Activated T-cell treated with anti-CD3 and anti-CD28 coated beads, Interleukin-2, amount 50 U/mL, for 72 hours (primary cell): ENCODE measurements around the gene PSORS1C2. TPM values are rescaled to one million over a fixed set of nuclear protein-coding genes. Genes with fewer than 3 reads are reported as not detected.
"Not testable (repeated sequence)": the region's sequence is repeated elsewhere in the genome, so short reads cannot be mapped to it uniquely, and the experiment has no call there.

Source experiments
- ATAC-seq, 2 donors: fragments of 150-1000 bp; cut with Tn5 transposase; replicated peaks in 1 of 2; 2 replicates each; pipeline ENCODE4 v1.10.0; 2021; ENCODE audit warnings: moderate library complexity in 2 of 2, mild to moderate bottlenecking in 1 of 2
- DNase-seq, 2 donors: peaks; one replicate each; pipeline ENCODE4 v3.0.0; 2021 to 2022; ENCODE audit warnings: mixed read lengths in 1 of 2
- H3K27ac Mint-ChIP-seq: one replicate; pipeline ENCODE4 v1.8.0; 2022; ENCODE audit warnings: mild to moderate bottlenecking, moderate library complexity, mixed read lengths
- H3K27me3 Mint-ChIP-seq: one replicate; pipeline ENCODE4 v1.8.0; 2022; ENCODE audit warnings: low read depth, mixed read lengths
- H3K36me3 Mint-ChIP-seq, 2 donors: one replicate each; pipeline ENCODE4 v1.8.0; 2022; ENCODE audit warnings: mixed read lengths in 2 of 2, mild to moderate bottlenecking in 1 of 2; ENCODE audit not compliant: insufficient read depth in 2 of 2
- H3K4me1 Mint-ChIP-seq: one replicate; pipeline ENCODE4 v1.8.0; 2022; ENCODE audit warnings: low read depth, mixed read lengths
- H3K4me3 Mint-ChIP-seq, 2 donors: one replicate each; pipeline ENCODE4 v1.8.0; 2022; ENCODE audit warnings: mild to moderate bottlenecking in 2 of 2, mixed read lengths in 2 of 2, moderate library complexity in 2 of 2
- H3K9me3 Mint-ChIP-seq, 2 donors: one replicate each; pipeline ENCODE4 v1.8.0; 2022; ENCODE audit warnings: mixed read lengths in 2 of 2
- total RNA-seq, 2 donors: library from RNA; stranded (reverse); gene quantifications; one replicate each; pipeline ENCODE4 v1.2.3, GENCODE V29; 2022

Gene PSORS1C2
- total RNA-seq, 2 donors from 2014 or later = not detected

DNA sequence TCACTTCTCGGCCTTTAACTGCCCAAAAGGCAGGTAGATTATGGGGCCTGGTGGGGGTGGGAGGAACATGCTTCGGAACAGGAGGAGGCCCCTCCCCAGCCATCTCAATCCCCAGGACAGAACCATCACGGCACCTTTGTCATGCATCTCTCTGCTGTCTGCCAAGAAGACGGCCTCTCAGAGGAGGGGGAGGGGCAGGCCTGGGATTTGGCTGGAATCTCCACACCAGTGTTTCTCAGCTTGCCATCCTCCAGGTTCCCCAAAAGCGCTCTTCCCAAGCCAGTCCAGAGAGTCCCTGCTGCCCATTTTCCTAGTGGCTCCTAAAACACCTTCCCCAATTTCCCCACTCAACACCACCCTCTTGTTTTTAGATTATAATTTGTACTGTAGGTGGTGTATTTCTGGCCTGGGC, 34.1 kb upstream of the PSORS1C2 start:
- Mint-ChIP-seq H3K27me3 (no peaks in the 10 kb centered on the region), H3K9me3 (no peaks in the 10 kb centered on the region), H3K27ac (peak overlapping the region; percentile 23), H3K4me3 (no peak overlapping the region), H3K4me1 (peaks cover 5% of the 10 kb centered on the region), H3K36me3 (peaks cover 0 to 2% of the 10 kb centered on the region in 2 donors)
- ATAC-seq (no peak), DNase-seq (no peak)

DNA sequence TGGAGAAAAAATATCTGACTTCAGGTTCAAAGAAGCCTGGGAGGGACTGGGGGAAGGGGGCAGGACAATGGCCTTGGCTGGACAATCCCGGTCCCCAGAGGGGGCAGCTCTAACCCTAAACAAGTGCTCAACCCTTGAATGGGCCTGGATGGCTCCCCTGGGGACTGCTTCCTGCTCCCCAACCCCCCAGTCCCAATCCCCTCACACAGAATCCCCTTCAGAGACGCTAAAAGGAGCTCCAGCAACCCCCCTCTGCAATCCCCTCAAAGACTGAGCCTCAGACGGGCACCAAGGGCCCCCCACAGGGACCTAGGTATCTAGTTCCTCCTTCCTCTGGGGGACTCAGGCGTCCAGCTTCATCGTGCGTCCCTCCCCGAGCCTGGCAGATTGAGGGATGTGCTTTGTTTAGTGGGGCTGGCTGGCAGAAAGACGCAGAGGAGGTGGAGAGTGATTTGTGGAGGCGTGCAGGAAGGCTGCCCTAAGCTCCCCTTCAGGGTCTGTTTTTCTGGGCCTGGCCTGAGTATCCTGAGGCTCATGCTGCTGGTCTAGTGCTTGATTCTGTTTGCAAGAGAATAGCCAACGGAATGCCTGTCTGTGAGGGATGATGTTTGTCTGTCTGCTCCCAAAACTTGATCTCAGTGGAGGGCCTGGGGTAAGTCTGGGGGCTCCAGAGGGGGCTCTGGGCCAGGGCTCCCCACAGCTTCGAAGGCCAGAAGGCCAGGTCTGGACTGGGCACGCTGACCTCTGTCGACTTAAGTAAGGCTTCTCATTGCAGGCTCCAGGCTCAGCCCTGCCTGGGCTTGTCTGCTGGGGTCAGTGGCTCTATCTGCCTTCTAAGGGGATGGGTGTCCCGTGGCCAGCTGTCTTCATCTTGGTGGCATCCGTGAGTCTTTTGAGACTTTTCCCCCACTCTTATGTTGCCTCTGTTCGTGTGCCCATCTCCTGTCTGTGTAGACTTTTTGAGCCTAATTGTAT, 33.4 kb upstream of the PSORS1C2 start:
- H3K36me3 Mint-ChIP-seq = peaks cover 0 to 2% of the 10 kb centered on the region in 2 donors
- peaks cover 5% of the 10 kb centered on the region for H3K4me1 Mint-ChIP-seq
- DNase-seq (no peak), ATAC-seq (no peak)
- H3K27ac Mint-ChIP-seq = no peak overlapping the region
- H3K27me3 Mint-ChIP-seq = no peaks in the 10 kb centered on the region
- H3K4me3 Mint-ChIP-seq = no peak overlapping the region
- H3K9me3 Mint-ChIP-seq = no peaks in the 10 kb centered on the region

DNA sequence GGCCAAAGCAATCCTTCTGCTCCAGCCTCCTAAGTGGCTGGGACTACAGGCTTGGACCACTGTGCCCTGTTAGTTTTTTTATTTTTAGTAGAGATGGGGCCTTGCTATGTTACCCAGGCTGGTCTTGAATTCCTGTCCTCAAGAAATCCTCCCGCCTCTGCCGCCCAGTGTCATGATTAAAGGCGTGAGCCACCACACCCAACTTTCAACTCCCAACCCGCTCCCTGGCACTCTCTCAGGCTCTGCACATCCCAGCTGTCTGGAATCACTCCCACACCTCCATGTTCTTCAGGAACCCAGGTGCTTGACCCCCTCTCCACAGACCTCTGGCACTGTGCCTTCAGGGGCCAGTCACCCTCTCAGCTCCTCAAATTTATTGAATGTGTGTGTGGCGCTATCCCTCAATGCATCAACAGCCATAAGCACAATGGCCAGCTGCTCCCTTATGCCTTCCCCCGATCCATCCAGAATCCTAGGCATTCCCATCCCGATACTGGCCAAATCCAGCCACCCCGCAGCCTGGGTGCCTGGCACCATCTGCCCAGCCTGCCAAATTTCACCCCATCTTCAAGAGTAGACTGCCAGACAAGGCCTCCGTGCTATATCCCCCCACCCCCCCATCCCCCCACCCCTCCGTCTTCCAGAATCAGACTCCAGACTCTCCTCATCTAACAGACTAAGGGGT, 32.3 kb upstream of the PSORS1C2 start:
- no peaks in the 10 kb centered on the region for H3K9me3 Mint-ChIP-seq
- no peaks in the 10 kb centered on the region for H3K27me3 Mint-ChIP-seq
- no peak overlapping the region for H3K4me3 Mint-ChIP-seq
- ATAC-seq (no peak), DNase-seq (no peak)
- H3K36me3 Mint-ChIP-seq = peaks cover 0 to 2% of the 10 kb centered on the region in 2 donors
- peaks cover 5% of the 10 kb centered on the region for H3K4me1 Mint-ChIP-seq
- H3K27ac Mint-ChIP-seq = no peak overlapping the region

DNA sequence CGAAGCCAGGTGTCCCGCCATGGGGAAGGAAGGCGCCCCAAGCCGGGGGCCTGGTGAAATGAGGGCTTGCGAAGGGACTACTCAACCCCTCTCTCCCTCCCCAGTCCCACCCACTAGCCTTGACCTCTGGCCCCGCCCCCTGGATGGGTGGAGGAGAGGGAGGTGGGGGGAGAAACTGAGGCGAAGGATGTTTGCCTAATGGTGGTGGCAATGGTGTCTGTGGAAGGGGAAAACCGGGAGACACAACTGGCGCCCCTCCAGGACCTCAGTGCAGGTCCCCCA, 31.7 kb upstream of the PSORS1C2 start, which contains the start of gene POU5F1:
TSS of gene POU5F1 (minus strand) at position 83 of the 282 bp plus-strand sequence. CDS start at position 21, 62 bp downstream.
- H3K4me1 Mint-ChIP-seq = no peaks in the 10 kb centered on the region
- H3K36me3 Mint-ChIP-seq = peaks cover 0 to 2% of the 10 kb centered on the region in 2 donors
- H3K27me3 Mint-ChIP-seq = no peaks in the 10 kb centered on the region
- ATAC-seq (no peak), DNase-seq (no peak)
- no peak within 1 kb of the TSS for H3K27ac Mint-ChIP-seq
- no peaks in the 10 kb centered on the region for H3K9me3 Mint-ChIP-seq
- no peak within 1 kb of the TSS for H3K4me3 Mint-ChIP-seq

DNA sequence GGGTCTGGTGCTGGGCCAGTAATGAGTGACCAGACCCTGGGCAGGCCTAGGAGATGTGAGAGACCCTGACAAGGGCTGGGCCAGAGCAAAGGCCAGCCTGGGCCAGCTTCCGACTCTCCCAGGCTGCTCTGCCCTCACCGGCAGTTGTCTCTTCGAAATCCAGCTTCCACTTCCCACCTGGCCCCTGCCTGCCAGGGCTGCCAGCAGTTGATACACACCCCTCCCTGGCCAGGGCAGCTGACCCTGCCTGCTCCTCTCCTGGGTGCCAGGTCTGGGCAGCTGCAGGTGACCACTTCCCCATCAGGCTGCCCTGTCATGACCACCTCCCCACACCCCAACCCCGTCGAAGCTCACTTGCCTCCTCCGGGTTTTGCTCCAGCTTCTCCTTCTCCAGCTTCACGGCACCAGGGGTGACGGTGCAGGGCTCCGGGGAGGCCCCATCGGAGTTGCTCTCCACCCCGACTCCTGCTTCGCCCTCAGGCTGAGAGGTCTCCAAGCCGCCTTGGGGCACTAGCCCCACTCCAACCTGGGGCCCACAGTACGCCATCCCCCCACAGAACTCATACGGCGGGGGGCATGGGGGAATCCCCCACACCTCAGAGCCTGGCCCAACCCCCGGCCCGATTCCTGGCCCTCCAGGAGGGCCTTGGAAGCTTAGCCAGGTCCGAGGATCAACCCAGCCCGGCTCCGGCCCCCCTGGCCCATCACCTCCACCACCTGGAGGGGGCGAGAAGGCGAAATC, 31.2 kb upstream of the PSORS1C2 start:
- not testable (repeated sequence) for H3K4me1 Mint-ChIP-seq, H3K27me3 Mint-ChIP-seq, ATAC-seq, H3K27ac Mint-ChIP-seq, H3K36me3 Mint-ChIP-seq, H3K4me3 Mint-ChIP-seq, H3K9me3 Mint-ChIP-seq, DNase-seq

DNA sequence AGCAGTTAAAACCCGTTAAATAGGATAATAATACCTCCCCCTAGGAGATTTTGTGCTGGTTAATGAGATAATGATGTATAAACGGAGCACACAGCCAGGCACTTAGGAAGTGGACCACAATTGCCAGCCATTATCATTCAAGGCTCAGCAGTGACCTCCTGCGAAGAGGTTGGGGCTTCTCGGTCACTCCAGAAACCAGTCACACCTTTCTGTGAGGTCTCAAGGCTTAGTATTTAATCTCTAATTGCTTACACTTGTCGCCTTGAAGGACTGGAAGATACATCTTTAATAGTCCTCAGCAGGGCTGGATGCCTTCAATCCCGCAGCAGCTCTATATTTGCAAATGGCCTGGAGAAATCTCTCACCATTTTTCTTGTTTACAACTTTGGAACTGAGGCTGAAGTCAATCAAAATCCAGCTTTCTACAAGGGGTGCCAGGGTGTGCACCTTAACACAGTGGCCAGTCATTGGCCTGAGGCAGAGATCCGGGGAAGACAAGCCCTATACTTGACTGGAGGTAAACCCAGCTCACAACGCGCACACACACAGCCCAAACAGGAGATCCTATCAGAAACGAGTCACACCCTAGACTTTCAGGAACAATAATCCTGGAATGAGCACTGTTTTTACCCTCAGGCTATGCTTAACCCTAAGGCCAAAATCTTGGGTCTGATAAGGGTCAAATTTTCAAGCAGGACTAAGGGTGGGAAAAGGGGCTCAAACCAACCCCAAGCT, 30.4 kb upstream of the PSORS1C2 start:
- peaks cover 11% of the 10 kb centered on the region for H3K4me1 Mint-ChIP-seq
- no peaks in the 10 kb centered on the region for H3K27me3 Mint-ChIP-seq
- DNase-seq (no peak), ATAC-seq (no peak)
- H3K27ac Mint-ChIP-seq = no peak overlapping the region
- H3K4me3 Mint-ChIP-seq = no peak overlapping the region
- H3K36me3 Mint-ChIP-seq = peaks cover 0 to 2% of the 10 kb centered on the region in 2 donors
- no peaks in the 10 kb centered on the region for H3K9me3 Mint-ChIP-seq

DNA sequence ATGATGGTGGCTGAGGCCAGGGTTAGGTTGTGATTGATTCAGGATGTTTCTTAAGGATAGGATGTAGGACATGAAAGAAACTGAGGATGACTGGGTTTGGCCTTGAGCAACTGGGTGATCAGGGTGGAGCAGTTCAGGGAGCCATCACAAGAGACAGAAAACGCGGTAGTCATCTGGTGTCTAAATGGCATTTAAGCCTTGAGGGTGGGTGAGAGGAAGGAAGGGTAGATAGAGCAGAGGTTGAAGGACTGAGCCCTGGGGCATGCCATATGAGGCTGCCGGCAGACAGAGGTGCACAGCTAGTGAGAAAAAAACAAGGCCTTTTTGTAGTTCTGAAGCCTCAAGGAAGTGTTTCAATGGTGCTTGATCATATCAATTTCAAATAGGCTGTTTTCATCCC, 29.7 kb upstream of the PSORS1C2 start:
- DNase-seq (no peak), ATAC-seq (no peak)
- Mint-ChIP-seq H3K4me1 (peaks cover 18% of the 10 kb centered on the region), H3K27me3 (no peaks in the 10 kb centered on the region), H3K4me3 (no peak overlapping the region), H3K36me3 (peaks cover under 1 to 2% of the 10 kb centered on the region in 2 donors), H3K27ac (no peak overlapping the region), H3K9me3 (no peaks in the 10 kb centered on the region)

DNA sequence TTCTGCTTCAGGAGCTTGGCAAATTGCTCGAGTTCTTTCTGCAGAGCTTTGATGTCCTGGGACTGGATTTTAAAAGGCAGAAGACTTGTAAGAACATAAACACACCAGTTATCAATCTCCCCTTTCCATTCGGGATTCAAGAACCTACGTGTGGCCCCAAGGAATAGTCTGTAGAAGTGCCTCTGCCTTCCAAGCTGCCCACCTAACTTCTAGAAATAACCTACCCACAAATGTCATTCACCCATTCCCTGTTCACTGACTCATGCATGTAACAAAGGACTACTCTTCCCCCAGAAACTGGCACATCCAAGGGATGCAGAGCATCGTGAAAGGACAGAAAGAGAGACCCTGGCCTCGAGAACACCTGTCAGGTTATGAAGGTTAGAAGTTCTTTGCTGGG, 27.1 kb upstream of the PSORS1C2 start:
- Mint-ChIP-seq H3K36me3 (peaks cover 7 to 16% of the 10 kb centered on the region in 2 donors), H3K4me1 (peaks cover 44% of the 10 kb centered on the region), H3K27ac (no peak overlapping the region), H3K27me3 (no peaks in the 10 kb centered on the region), H3K4me3 (no peak overlapping the region), H3K9me3 (no peaks in the 10 kb centered on the region)
- DNase-seq = no peak
- ATAC-seq = no peak

DNA sequence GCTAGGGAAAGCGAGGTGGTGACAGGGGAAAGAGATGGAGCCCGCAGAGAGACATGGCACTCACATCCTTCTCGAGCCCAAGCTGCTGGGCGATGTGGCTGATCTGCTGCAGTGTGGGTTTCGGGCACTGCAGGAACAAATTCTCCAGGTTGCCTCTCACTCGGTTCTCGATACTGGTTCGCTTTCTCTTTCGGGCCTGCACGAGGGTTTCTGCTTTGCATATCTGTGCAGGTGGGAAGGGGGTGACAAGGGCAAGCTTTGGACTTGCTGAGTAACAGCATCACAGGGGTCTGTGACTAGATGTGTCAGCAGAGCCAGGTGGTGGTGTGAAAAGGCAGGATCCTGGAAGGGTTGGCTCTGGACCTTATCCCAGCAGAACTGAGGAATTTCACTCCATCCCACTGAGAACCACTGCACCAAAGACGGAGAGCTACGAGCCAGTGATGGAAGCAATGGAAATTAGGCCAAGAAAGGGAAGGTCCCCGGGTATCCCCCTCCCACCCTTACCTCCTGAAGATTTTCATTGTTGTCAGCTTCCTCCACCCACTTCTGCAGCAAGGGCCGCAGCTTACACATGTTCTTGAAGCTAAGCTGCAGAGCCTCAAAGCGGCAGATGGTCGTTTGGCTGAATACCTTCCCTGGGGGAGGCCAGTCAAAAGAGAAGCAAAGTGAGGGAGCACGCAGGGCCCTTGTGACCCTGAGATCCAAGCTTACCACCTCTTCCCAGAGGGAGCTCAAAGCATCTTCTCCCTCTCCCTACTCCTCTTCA, 26.4 kb upstream of the PSORS1C2 start:
- not testable (repeated sequence) for DNase-seq, H3K27me3 Mint-ChIP-seq, H3K27ac Mint-ChIP-seq, H3K9me3 Mint-ChIP-seq
- H3K36me3 Mint-ChIP-seq = peaks cover 7 to 23% of the 10 kb centered on the region in 2 donors
- H3K4me3 Mint-ChIP-seq = peak overlapping the region in 1 of 2 donors; percentile 22
- peak; percentile 25 to 49 for ATAC-seq
- peaks cover 51% of the 10 kb centered on the region for H3K4me1 Mint-ChIP-seq

DNA sequence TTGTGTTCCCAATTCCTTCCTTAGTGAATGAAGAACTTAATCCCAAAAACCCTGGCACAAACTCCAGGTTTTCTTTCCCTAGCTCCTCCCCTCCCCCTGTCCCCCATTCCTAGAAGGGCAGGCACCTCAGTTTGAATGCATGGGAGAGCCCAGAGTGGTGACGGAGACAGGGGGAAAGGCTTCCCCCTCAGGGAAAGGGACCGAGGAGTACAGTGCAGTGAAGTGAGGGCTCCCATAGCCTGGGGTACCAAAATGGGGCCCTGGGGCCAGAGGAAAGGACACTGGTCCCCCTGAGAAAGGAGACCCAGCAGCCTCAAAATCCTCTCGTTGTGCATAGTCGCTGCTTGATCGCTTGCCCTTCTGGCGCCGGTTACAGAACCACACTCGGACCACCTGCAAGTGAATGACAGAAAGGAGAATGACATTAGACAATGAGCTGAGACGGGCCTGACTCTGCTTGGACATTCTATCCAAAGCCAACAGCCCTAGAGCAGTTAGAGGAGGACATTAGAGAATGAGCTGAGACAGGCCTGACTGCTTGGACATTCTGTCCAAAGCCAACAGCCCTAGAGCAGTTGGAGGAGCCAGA, 25.7 kb upstream of the PSORS1C2 start:
- H3K27me3 Mint-ChIP-seq, H3K27ac Mint-ChIP-seq, H3K9me3 Mint-ChIP-seq, DNase-seq, H3K4me3 Mint-ChIP-seq, ATAC-seq: not testable (repeated sequence)
- Mint-ChIP-seq H3K36me3 (peaks cover 8 to 23% of the 10 kb centered on the region in 2 donors), H3K4me1 (peaks cover 57% of the 10 kb centered on the region)

DNA sequence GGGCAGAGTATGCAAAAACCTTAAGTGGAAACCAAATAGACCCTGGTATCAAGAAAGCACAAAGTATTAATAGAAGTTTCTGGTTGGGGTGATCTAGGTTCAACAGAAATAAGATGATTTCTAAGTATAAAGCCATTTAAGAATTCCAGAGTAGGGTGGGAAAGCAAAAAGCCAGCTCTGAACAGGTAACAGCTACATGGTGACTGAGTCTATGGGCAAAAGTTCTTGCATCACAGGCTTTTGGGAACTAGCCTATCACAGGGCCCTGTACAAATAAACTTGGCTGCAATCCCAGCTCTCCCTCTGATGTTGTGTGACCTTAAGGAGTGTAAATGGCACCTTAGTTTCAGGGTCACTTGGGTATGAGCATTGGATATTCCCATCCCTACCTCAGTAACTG, 25.1 kb upstream of the PSORS1C2 start:
- Mint-ChIP-seq H3K27me3 (no peaks in the 10 kb centered on the region), H3K27ac (no peak overlapping the region), H3K36me3 (peaks cover 9 to 25% of the 10 kb centered on the region in 2 donors), H3K9me3 (no peaks in the 10 kb centered on the region), H3K4me1 (peaks cover 64% of the 10 kb centered on the region), H3K4me3 (no peak overlapping the region)
- no peak for DNase-seq
- ATAC-seq = no peak
